ENCODE results near the gene PCDHGA1.

Gene PCDHGA1

GRCh38 chr5:141559461-141559860 lies 229.1 kb downstream of the PCDHGA1 start:
- Histone ChIP-seq H3K4me1 (ENCODE audit: control insufficient read depth, insufficient read depth, low read length, poor library complexity, severe bottlenecking) (peaks cover 28% of the 10 kb centered on the region), H3K27ac (ENCODE audit: low read depth, low read length, severe bottlenecking) (peak overlapping the region; percentile 99), H3K4me3 (ENCODE audit: extremely low read depth, insufficient read depth, low read length, poor library complexity, severe bottlenecking) (no peak overlapping the region), H3K36me3 (ENCODE audit: control insufficient read depth, insufficient read depth, low read length) (peaks cover 72% of the 10 kb centered on the region), H3K9me3 (ENCODE audit: control insufficient read depth, low read length) (peaks cover 3% of the 10 kb centered on the region)

GRCh38 chr5:141560151-141560550 lies 229.8 kb downstream of the PCDHGA1 start:
- peak overlapping the region; percentile 99 for H3K27ac ChIP-seq (ENCODE audit: low read depth, low read length, severe bottlenecking)
- H3K36me3 ChIP-seq (ENCODE audit: control insufficient read depth, insufficient read depth, low read length), result peaks cover 69% of the 10 kb centered on the region
- H3K9me3 ChIP-seq (ENCODE audit: control insufficient read depth, low read length), result peaks cover 3% of the 10 kb centered on the region
- peaks cover 28% of the 10 kb centered on the region for H3K4me1 ChIP-seq (ENCODE audit: control insufficient read depth, insufficient read depth, low read length, poor library complexity, severe bottlenecking)
- no peak overlapping the region for H3K4me3 ChIP-seq (ENCODE audit: extremely low read depth, insufficient read depth, low read length, poor library complexity, severe bottlenecking)

- Histone ChIP-seq H3K4me3 (ENCODE audit: extremely low read depth, insufficient read depth, low read length, poor library complexity, severe bottlenecking) (no peak overlapping the region), H3K27ac (ENCODE audit: low read depth, low read length, severe bottlenecking) (peak overlapping the region; percentile 99), H3K4me1 (ENCODE audit: control insufficient read depth, insufficient read depth, low read length, poor library complexity, severe bottlenecking) (peaks cover 28% of the 10 kb centered on the region), H3K36me3 (ENCODE audit: control insufficient read depth, insufficient read depth, low read length) (peaks cover 68% of the 10 kb centered on the region), H3K9me3 (ENCODE audit: control insufficient read depth, low read length) (peaks cover 3% of the 10 kb centered on the region)
- WGBS, 2 experiments (ENCODE audit: insufficient coverage in 2 of 2), result 0 to 29% methylated on average over 3 to 5 of the region's 9 CpGs
These were observed 230.6 kb downstream of the PCDHGA1 start for GRCh38 chr5:141560725-141561483.
